DMS53 treated with DMSO at 0.1 percent for 48 hours (cell line): ENCODE data around the gene MAP2K6.

Experiments
- DNase-seq: peaks from one replicate; lab custom pipeline; 2025; ENCODE audit not compliant: unreplicated experiment; lab: John Stamatoyannopoulos, UW

The MAP2K6 gene

DNA sequence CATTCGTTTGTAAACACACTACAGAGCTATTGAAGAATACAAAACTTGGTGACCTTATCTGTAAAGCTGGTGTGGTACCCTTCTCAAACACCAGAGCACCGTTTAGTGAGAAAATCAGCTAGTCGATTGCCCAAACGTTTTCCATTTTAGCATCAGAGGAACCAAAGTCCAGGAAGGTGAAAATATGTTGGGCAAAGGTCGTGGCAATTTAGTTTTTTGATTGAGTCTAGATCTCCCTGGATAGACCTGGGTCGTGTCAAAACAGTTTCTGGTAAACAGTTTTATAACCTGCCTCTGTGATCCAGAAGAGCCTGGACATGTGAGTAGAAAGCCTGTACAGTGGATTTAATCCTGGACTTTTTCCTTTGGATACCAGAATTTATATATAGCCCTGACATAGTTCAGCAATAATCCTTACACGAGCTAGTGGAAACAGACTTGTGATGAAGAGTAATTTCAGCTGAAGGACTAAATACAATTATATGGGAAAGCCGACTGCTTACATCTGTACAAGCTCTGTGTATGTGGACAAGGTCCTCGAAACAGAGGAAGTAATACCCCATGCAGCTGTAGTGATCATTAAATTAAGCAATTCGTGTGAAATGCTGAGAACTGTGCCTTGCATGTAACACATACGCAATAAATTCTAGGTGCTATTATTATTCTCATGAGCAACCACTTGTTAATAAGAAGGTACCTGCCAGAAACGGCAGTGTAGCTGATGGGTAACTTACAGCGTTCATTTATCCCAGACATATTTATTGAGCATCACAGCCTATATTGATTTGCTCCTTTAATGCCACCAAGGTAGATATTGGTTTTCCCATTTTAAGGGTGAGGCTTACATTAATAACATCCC, 72.5 kb downstream of the MAP2K6 start:
- no peak for DNase-seq

DNA sequence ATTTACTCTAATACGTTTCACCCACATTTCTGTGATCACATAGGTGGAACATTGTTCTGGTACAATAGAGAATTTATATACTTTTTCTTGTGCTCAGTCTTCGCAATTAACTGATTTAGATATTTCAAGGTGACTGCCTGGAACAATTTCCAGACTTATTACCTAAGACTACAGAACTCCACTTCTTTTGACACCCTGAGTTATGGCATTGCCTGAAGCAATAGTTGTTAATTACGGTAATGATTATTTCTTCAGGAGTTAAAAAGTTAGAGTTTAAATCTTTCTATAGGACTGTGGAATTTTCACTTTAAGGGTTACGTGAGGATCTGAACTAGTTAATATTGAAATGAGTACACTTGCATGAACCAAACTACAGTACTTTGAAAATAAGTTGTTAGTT, 74.8 kb downstream of the MAP2K6 start:
- no peak for DNase-seq

DNA sequence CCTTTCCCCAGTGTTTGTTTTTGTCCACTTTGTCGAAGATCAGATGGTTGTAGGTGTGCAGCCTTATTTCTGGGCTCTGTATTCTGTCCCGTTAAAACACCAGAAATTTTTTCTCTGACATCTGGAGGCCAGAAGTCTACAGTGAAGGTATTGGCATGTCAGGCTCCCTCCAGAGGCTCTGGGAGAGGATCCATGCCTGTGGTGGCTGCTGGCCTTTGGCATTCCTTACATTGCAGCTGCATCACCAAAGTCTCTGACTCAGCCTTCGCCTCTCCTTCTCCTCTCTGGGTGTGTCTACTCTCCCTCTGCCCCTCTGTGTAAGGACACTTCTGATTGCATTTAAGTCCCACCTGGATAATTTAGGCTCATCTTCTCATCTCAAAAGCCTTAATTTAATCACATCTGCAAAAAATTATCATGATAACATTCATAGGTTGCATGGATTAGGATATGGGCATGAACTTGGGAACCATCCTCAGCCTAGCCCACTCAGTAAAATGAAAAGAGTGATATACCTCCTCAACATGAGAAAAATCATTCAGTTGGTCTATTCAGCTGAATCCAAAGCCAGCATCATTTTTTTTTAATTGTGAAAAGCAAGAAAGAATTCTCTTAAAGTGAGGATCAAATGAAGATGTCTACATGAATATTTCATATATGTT, 78.0 kb downstream of the MAP2K6 start:
- no peak for DNase-seq

GRCh38 chr17:69495787-69496186, 81.3 kb downstream of the MAP2K6 start:
- no peak for DNase-seq

- no peak for DNase-seq
Measured at GRCh38 chr17:69497161-69497560, 82.7 kb downstream of the MAP2K6 start.

GRCh38 chr17:69499318-69499717, 84.8 kb downstream of the MAP2K6 start:
- no peak for DNase-seq

- DNase-seq, result no peak
Measured at GRCh38 chr17:69500911-69501429, 86.5 kb downstream of the MAP2K6 start.

- DNase-seq, result peak; percentile 82
Measured at GRCh38 chr17:69501591-69502468, 87.3 kb downstream of the MAP2K6 start.

- no peak for DNase-seq
Measured at GRCh38 chr17:69503711-69504110, 89.2 kb downstream of the MAP2K6 start.

DNA sequence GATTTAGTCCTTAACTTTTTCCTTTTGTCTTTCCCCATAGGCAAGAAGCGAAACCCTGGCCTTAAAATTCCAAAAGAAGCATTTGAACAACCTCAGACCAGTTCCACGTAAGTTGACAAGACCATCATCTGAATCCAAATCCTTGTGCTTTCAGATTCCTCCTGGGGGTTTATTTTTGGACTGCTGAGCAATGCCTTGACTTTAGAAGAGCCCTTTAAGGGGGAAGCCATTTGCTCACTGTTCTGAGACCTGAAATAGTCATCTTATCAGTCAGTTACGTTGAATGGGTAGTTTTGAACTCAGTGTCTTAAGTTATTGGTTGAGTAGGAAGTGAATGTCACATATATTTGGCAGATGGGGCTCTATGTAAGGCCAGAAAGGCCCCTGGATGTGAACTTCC, 91.2 kb downstream of the MAP2K6 start:
- DNase-seq, result no peak

- no peak for DNase-seq
Measured at GRCh38 chr17:69506489-69506888, 92.0 kb downstream of the MAP2K6 start.

DNA sequence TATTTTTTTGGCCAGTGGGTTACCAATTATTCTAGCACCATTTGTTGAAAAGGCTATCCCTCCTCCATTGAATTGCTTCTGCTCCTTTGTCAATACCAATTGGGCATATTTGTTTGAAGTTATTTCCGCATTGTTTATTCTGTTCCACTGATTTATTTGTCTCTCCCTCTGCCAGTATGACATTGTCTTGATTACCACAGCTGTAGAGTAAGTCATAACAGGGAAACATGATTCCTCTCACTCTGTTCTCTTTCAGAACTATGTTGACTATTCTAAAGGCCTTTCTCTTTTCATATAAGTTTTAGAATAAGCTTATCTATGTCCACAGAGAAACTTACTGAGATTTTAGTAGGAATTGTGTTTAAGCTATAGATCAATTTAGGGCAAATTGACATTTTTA, 94.3 kb downstream of the MAP2K6 start:
- no peak for DNase-seq

DNA sequence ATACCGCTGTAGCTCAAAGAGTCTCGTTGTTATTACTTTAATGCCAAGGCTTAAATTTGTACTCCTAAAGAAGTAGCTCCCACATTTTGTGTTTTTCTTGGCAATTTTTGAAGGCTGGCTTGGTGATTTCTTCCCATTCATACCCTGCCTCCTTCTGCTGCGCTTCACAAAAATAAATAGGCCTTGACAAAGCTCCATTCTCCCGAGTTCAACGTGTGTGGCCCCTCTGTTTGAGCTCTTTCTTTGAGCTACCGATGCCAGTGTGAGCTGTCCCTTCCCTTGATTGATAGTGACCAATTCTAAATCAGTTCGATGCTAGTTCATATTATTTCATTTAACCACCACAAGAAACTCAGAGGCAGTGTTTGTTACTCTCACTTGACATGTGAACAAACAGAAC, 96.8 kb downstream of the MAP2K6 start:
- no peak for DNase-seq

DNA sequence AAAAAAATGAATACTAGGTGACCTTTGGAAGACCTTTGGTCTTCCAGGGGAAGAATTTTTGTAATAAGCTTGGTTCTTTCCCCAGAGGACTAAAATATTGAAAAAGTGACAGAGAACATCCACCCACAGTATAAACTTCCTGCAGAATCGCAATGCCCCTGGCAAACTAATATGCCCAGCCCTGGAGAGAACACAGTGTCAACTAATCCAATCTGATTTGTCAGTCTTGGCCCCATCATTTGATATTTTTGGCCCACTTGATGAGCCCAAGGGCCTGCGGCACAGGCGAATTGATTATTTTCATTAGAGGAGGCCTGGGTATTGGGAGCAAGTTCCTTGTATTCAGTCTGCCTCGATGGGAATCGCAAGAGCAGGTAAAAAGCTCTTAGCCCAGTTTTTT, 98.4 kb downstream of the MAP2K6 start:
- DNase-seq, result no peak

GRCh38 chr17:69516225-69516624, 101.7 kb downstream of the MAP2K6 start:
- DNase-seq, result no peak

DNA sequence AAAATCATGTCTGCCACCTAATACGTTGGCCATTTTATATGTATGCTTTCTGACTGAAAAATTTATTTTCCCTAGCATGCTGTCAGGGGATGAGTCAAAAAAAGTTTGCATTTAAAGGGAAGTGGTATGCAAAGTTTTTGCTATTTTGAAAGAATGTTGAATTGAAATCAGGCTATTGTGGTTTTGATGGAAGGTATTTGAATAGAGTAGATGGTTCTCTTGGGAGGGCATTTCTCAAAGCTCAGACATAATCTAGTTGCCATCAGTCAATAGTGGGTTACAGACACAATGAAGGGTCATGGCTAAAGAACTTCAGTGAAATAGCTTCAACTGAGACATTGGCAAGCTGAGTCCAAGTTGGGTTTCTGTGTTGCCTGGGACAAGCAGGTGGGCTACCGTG, 102.4 kb downstream of the MAP2K6 start:
- no peak for DNase-seq

- no peak for DNase-seq
Measured at GRCh38 chr17:69518951-69519350, 104.5 kb downstream of the MAP2K6 start.

DNA sequence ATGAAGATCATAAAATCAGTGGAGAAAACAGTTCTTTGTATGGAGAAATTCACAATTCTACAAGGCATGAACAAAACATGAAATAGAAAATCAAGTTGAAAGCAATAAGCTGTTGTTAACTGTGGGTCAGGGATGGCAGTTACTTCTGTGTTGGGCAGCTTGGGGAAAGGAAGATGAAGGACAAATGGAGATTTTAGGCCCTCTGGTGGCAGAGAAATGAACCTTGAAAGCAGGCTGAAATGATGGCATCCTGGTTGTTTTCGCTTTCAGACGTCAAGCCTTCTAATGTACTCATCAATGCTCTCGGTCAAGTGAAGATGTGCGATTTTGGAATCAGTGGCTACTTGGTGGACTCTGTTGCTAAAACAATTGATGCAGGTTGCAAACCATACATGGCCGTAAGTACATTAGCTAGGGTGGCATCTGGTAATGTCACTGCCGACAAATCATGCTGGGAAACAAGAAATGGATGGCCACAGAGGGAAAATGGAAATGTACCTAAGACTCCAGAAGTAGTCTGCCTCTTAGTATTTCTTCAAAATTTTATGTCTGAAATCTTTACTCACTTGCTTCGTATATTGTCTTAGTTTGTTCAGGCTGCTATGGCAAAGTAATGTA, 108.9 kb downstream of the MAP2K6 start:
- DNase-seq, result peak; percentile 47

- DNase-seq, result no peak
Measured at GRCh38 chr17:69524854-69525253, 110.4 kb downstream of the MAP2K6 start.

DNA sequence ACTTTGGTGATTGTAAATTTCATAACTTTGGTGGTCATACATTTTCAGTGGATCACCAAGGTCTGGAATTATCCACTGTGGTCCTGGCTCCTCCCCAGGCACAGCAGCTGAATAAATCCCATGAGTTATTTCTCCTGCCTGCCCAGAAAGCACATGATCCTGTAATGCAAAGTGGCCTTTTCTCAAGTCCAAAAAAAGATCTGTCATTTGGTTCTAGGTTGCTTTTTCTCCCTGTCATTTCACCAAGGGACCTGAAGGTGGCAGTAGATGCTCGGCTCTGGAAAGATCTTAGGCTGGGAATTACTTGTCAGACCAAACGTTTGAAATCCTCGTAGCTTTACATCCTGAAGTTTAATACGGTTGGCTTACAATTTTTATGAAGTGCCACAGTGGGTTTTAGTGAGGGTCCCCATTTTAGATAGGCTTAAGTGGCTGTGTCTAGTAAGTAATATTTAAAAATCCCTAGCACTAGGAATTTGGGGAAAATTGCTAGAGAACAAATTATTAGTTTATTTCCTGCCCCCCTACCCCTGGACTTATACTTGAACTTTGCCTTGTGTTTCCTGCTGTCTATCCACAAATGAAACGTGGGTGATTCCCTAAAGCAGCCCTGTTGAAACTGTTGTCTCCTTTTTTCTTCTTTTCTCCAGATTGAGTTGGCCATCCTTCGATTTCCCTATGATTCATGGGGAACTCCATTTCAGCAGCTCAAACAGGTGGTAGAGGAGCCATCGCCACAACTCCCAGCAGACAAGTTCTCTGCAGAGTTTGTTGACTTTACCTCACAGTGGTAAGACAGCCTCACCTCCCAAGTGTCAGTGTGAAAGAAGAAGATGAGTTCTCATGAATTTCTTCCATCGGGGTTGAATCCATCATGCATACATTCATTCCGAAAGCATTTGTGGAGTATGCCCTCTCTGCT, 111.7 kb downstream of the MAP2K6 start:
- peak; percentile 46 for DNase-seq
